ENCODE results near the gene PFKM.

The PFKM gene

DNA sequence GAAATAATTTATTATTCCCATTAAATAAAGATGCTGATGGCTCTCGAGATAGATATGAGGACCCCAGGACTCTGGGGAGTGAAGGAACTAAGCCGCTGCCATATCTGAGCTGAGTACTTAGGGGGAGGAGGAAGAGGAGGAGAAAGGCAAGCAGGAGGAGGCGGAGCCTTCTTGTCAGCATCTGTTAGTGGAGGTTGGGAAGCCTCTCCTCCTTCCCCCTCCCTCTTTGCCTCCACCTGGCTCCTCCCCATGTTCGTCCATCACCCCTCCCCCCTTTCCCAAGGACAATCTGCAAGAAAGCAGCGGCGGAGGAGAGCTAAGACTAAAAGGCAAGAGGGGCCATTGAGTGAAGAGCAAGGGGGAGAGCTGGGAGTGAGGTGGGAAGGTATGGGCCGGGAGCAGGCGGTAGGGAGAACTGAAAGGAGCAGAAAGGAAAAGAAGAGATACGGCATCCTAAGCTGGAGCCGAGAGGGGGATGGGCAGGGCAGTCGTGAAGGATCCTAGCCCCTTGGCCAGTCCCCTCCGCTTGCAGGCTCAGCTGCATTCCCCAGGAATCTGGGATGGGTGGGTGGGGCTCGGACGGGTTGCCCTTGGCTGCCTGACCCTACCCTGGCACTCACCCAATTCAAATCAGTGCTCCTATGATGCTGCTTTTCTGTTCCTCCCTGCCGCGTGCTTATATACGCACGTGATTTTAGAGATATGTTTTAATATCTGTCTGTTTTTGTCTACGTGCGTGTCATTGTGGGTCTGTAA is at the start of gene PFKM:
PFKM (plus strand) TSS at position 287 of the 756 bp plus-strand sequence. CDS start 3,411 bp downstream, outside the sequence.
- peak; percentile 100 for ATAC-seq
- peak within 1 kb of the TSS; percentile 98 for H3K4me3 Mint-ChIP-seq
- H3K27me3 Mint-ChIP-seq: no peaks in the 10 kb centered on the region
- peak within 1 kb of the TSS; percentile 89 to 90 for H3K27ac Mint-ChIP-seq
- DNase-seq: peak; percentile 50 to 65
- peaks cover 18% of the 10 kb centered on the region for H3K4me1 Mint-ChIP-seq
- H3K9me3 Mint-ChIP-seq: no peaks in the 10 kb centered on the region

DNA sequence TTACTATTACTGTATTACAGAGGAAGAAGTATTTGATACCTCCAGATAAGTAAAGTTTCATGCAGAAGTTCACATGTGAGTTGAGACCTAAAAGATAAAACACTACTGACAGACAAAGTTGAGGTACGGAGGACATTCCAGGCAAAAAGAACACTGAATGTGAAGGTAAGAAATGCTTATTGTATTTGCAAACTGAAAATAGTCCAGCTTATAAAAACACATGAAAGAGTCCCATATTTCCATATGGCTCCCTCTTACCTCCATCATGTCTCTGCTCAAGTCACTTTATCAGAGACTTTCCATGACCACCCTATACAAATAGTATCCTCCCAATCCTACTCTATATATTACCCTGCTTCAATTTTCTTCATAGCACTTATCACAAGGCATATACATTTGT is 49.1 kb upstream of the PFKM start:
- H3K27me3 Mint-ChIP-seq: no peaks in the 10 kb centered on the region
- ATAC-seq: no peak

DNA sequence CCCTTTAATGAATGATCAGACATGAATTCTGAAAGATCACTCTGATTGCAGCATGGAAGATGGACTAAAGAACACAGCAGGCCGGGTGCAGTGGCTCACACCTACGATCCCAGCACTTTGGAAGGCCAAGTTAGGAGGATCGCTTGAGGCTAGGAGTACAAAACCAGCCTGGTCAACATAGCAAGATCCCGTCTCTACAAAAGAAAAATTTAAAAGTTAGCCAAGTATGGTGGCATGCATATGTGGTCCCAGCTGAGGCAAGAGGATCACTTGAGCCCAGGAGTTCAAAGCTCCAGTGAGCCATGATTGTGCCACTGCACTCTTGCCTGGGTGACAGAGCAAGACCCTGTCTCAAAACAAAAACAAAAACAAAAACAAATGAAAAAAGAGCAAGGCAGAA is 48.4 kb upstream of the PFKM start:
- ATAC-seq (no peak), DNase-seq (no peak)
- no peaks in the 10 kb centered on the region for H3K4me1 Mint-ChIP-seq
- H3K27me3 Mint-ChIP-seq: no peaks in the 10 kb centered on the region
- no peak overlapping the region for H3K4me3 Mint-ChIP-seq
- no peaks in the 10 kb centered on the region for H3K9me3 Mint-ChIP-seq
- H3K27ac Mint-ChIP-seq: no peak overlapping the region

More for the DNA sequence above, 49.1 kb upstream of the PFKM start:
- H3K4me3 Mint-ChIP-seq: no peak overlapping the region
- H3K4me1 Mint-ChIP-seq: no peaks in the 10 kb centered on the region
- DNase-seq: no peak
- no peak overlapping the region for H3K27ac Mint-ChIP-seq
- H3K9me3 Mint-ChIP-seq: no peaks in the 10 kb centered on the region

DNA sequence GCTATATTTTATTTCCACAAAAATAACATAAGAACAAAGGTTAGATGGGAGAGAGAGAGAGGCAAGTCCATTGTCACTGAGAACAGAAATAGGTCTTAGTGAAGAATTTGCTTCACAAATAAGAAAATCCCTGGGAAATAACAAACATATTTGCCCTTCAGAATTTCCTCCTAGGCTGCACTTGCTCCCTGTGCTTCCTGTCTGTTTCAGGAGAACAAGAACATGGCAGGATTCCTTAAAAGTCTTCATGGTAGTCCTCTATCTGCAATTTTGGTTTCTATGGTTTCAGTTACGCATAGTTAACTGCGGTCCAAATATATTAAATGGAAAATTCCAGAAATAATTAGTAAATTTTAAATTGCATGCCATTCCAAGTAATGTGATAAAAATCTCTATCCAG is 47.4 kb upstream of the PFKM start:
- no peak overlapping the region for H3K27ac Mint-ChIP-seq
- DNase-seq (no peak), ATAC-seq (no peak)
- H3K27me3 Mint-ChIP-seq: no peaks in the 10 kb centered on the region
- H3K4me1 Mint-ChIP-seq: no peaks in the 10 kb centered on the region
- H3K9me3 Mint-ChIP-seq: no peaks in the 10 kb centered on the region
- H3K4me3 Mint-ChIP-seq: no peak overlapping the region

DNA sequence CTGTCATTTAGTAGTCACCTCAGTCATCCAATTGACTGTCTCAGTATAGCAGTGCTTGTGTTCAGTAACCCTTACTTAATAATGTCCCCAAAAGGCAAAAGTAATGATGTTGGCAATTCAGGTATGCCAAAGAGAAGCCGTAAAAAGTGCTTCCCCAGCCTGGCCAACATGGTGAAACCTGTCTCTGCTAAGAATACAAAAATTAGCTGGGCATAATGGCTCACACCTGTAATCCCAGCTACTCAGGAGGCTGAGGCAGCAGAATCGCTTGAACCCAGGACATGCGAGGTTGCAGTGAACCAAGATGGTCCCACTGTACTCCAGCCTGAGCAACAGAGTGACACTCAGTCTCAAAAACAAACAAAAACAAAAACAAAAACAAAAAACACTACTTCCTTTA is 46.9 kb upstream of the PFKM start:
- DNase-seq (no peak), ATAC-seq (no peak)
- H3K27ac Mint-ChIP-seq: no peak overlapping the region
- H3K27me3 Mint-ChIP-seq: no peaks in the 10 kb centered on the region
- no peak overlapping the region for H3K4me3 Mint-ChIP-seq
- no peaks in the 10 kb centered on the region for H3K4me1 Mint-ChIP-seq
- no peaks in the 10 kb centered on the region for H3K9me3 Mint-ChIP-seq

DNA sequence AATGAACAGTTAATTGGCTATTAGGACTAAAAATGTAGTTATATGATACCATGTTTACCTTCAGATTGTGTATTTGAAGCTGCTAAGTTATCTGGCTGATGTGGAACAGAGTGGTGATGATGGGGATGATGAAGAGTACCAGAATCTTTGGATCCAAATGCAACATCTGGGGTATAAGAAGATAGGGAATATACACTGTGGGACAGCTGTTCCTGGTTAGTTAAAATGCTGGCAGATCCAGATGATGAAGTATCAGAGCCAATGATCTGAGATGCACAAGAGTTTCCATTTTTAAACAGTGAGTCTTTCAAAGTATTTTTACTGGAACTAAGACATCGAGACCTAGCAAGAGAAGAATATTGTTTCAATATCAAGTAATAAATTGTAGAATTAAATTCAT is 44.9 kb upstream of the PFKM start:
- DNase-seq (no peak), ATAC-seq (no peak)
- no peaks in the 10 kb centered on the region for H3K4me1 Mint-ChIP-seq
- H3K27ac Mint-ChIP-seq: no peak overlapping the region
- no peaks in the 10 kb centered on the region for H3K9me3 Mint-ChIP-seq
- no peak overlapping the region for H3K4me3 Mint-ChIP-seq
- H3K27me3 Mint-ChIP-seq: no peaks in the 10 kb centered on the region

DNA sequence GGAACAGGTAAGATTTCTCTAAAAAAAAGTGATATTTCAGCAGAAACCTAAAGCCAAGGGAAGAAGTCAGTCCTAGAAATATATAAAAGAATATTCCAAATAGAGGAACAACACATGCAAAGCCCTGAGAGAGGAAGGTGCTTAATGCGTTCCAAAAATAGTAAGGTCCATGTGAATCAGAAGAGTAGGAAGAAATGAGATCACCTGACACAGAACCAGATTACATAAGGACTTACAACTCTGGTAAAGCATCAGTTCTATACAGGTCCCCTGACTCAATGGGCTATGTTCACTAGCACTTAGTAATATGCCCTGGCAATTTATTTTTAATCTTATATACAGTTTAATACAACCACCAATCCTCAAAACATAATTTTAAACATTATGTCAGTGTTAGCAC is 43.3 kb upstream of the PFKM start:
- no peak overlapping the region for H3K27ac Mint-ChIP-seq
- DNase-seq (no peak), ATAC-seq (no peak)
- no peaks in the 10 kb centered on the region for H3K4me1 Mint-ChIP-seq
- no peaks in the 10 kb centered on the region for H3K9me3 Mint-ChIP-seq
- no peak overlapping the region for H3K4me3 Mint-ChIP-seq
- no peaks in the 10 kb centered on the region for H3K27me3 Mint-ChIP-seq

DNA sequence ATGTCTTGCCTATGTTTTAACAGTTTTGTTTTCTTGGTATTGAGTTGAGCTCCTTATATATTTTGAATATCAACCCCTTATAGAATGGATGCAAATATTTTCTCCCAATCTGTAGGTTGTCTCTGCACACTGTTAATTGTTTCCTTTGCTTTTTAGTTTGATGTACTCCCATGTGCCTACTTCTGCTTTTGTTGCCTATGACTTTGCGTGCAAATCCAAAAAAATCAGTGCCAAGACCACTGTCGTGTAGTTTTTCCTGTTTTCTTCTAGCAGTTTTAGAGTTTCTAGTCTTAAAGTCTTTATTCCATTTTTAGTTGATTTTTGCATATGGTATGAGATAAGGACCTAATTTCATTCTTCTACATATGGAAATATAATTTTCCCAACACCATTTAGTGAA is 42.1 kb upstream of the PFKM start:
- H3K4me1 Mint-ChIP-seq: no peaks in the 10 kb centered on the region
- no peaks in the 10 kb centered on the region for H3K9me3 Mint-ChIP-seq
- H3K27me3 Mint-ChIP-seq: no peaks in the 10 kb centered on the region
- H3K27ac Mint-ChIP-seq: no peak overlapping the region
- no peak for DNase-seq
- no peak for ATAC-seq
- no peak overlapping the region for H3K4me3 Mint-ChIP-seq

DNA sequence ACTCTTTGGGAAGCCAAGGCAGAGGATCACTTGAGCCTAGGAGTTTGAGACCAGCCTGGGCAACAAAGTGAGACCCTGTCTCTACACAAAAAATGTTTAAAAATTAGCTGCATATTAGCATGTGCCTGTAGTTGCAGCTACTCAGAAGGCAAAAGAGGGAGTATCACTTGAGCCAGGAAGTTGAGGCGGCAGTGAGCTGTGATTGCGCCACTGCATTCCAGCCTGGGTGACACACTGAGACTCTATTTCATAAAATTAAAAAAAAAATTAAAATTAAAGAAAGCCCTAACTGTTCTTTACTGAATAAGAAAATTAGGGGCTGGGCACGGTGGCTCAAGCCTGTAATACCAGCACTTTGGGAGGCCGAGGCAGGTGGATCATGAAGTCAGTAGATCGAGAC is 40.3 kb upstream of the PFKM start:
- H3K4me1 Mint-ChIP-seq: no peaks in the 10 kb centered on the region
- H3K27ac Mint-ChIP-seq: peak overlapping the region in 1 of 2 donors; percentile 50
- ATAC-seq (no peak), DNase-seq (no peak)
- no peak overlapping the region for H3K4me3 Mint-ChIP-seq
- no peaks in the 10 kb centered on the region for H3K27me3 Mint-ChIP-seq
- no peaks in the 10 kb centered on the region for H3K9me3 Mint-ChIP-seq

DNA sequence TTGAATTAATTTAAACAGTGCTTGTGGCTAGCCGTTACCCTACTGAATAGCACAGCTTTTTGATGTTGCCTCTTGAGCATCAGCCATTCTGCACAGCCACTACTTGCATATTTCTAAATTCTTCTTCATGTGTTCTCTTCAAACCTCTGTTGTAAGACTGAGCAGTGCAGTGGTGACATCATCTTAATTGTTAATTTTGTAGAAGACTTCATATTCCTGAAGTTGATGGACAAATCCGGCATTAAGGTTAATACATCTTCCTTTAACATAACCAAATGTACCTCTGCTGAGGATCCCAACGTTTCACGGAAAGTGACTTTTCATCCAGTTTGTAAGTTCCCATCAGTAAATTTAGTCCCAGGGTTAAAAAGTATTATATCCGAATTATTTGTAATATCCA is 38.9 kb upstream of the PFKM start:
- no peak for ATAC-seq
- no peaks in the 10 kb centered on the region for H3K27me3 Mint-ChIP-seq
- no peaks in the 10 kb centered on the region for H3K9me3 Mint-ChIP-seq
- no peaks in the 10 kb centered on the region for H3K4me1 Mint-ChIP-seq
- no peak overlapping the region for H3K27ac Mint-ChIP-seq
- no peak overlapping the region for H3K4me3 Mint-ChIP-seq
- DNase-seq: no peak

DNA sequence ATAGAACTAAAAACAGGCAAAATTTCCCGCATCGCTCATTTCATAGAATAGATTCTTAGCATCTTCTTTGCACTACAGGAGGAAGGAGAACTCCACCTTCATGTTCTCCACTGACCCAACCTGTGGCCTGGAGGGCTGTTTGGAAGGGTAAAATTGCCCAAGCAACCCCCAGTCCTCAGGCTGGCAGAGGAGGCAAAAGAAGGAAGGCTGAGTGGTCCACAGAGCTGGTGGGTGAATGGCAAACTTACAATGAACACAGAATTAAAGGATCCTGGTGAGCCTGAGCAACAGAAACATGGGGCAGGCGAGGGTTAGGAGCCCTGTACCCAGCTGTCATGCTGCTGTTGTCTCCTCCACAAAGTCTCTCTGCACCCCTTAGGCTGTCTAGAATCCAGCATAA is 38.3 kb upstream of the PFKM start:
- Mint-ChIP-seq H3K4me1 (no peaks in the 10 kb centered on the region), H3K9me3 (no peaks in the 10 kb centered on the region), H3K27me3 (no peaks in the 10 kb centered on the region), H3K27ac (peak overlapping the region in 1 of 2 donors; percentile 94), H3K4me3 (no peak overlapping the region)
- DNase-seq: no peak
- ATAC-seq: no peak

DNA sequence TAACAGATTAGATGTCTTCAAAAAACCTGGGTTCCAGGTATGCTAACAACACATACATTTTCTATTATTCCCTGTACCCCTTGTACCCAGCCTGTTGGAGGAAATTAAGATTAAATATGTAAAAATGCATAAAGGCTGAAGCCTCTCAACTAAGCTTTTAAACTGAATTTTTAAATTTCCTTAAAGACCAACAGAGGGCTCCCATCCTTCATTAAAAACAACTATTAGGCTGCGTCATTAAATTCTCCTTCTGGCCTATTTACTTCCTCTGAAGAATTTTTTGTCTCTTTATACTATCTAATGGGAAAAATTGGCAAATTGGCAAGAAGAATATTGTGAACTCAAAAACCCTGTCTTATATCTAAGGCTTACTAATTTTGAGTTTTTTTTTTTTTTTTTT is 35.1 kb upstream of the PFKM start:
- DNase-seq: no peak
- H3K27me3 Mint-ChIP-seq: no peaks in the 10 kb centered on the region

DNA sequence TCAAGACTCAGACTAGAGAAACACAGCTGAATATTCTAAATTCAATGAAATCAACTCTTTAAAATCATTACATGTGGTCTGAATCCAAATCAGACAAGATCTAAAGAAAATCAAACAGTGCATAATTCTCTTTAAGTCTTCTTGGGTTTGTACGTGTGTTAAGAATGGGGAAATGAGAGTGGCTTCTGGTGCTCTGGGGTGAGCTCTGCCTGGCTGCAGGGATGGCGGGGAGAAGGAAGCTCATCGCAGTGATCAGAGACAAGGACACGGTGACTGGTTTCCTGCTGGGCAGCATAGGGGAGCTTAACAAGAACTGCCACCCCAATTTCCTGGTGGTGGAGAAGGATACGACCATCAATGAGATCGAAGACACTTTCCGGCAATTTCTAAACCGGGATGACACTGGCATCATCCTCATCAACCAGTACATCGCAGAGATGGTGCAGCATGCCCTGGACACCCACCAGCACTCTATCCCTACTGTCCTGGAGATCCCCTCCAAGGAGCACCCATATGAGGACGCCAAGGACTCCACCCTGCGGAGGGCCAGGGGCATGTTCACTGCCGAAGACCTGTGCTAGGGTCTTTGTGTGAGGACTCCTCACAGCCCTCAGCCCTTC is 34.2 kb upstream of the PFKM start:
- H3K4me3 Mint-ChIP-seq: no peak overlapping the region
- ATAC-seq (no peak), DNase-seq (no peak)
- H3K4me1 Mint-ChIP-seq: no peaks in the 10 kb centered on the region
- no peaks in the 10 kb centered on the region for H3K9me3 Mint-ChIP-seq
- H3K27me3 Mint-ChIP-seq: no peaks in the 10 kb centered on the region
- no peak overlapping the region for H3K27ac Mint-ChIP-seq

More for the DNA sequence above, 35.1 kb upstream of the PFKM start:
- H3K27ac Mint-ChIP-seq: no peak overlapping the region
- H3K9me3 Mint-ChIP-seq: no peaks in the 10 kb centered on the region
- H3K4me3 Mint-ChIP-seq: no peak overlapping the region
- ATAC-seq: no peak
- no peaks in the 10 kb centered on the region for H3K4me1 Mint-ChIP-seq

DNA sequence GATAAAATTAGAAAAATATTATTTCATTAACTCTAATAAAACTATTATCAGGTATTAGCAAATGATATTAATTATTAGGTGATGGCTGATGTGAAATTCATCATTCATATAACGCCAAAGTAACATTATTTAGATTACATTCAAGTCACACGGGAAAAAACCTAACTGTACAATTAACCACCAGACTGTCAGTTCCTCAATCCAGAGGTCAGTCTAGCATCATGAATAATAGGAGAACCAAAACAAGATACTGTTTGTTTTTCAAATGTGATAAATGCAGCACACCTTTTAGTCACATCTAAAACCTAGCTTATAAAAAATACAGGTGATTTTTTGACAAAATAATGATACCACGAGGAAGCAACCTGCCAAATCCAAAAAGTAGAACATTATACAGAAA is 32.8 kb upstream of the PFKM start:
- no peaks in the 10 kb centered on the region for H3K9me3 Mint-ChIP-seq
- H3K27me3 Mint-ChIP-seq: no peaks in the 10 kb centered on the region
- DNase-seq: no peak
- no peaks in the 10 kb centered on the region for H3K4me1 Mint-ChIP-seq
- ATAC-seq: no peak
- no peak overlapping the region for H3K4me3 Mint-ChIP-seq
- no peak overlapping the region for H3K27ac Mint-ChIP-seq

DNA sequence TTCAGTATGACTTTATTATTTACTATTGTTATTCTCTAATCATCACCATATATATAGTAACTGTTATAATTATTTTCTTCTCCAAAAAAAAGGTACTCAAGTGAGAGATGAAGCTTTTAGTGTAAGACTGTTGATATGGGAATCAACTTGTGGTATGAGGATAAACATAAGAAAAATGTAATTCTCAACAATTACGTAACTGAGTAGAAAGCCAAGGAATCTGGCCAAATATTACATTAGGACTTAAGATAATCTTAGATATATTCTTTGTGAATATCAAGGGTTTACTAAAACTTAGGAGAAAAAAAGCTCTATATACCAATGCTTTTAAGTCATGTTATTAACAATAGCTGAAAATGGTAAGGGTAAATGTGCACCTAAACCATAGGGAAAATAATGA is 26.6 kb upstream of the PFKM start:
- no peak overlapping the region for H3K27ac Mint-ChIP-seq
- no peak for ATAC-seq

DNA sequence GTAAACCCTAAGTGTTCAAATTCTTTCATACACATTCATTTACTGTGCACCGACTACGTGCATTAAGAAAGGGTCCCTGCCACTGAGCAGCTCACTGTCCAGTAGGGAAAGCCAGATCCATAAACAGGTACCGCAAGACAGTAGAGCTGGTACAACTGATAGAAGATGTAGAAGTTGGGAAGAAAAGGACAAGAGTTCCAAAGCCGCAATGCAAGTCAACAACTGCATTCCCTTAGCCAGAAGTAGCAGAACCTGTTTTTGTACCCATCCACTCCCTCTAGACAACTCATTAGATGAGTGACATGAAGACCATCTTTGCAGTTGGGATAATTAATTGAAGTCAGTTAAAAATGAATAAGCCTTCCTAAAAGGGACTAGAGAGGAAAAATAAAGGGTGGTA is 14.6 kb upstream of the PFKM start:
- peaks cover 57% of the 10 kb centered on the region for H3K4me1 Mint-ChIP-seq
- H3K9me3 Mint-ChIP-seq: no peaks in the 10 kb centered on the region
- no peak for ATAC-seq
- peak overlapping the region; percentile 81 to 98 for H3K4me3 Mint-ChIP-seq
- H3K27me3 Mint-ChIP-seq: no peaks in the 10 kb centered on the region
- H3K27ac Mint-ChIP-seq: peak overlapping the region in 1 of 2 donors; percentile 98
- no peak for DNase-seq

More for the DNA sequence above, 26.6 kb upstream of the PFKM start:
- H3K4me1 Mint-ChIP-seq: no peaks in the 10 kb centered on the region
- H3K27me3 Mint-ChIP-seq: no peaks in the 10 kb centered on the region
- H3K4me3 Mint-ChIP-seq: no peak overlapping the region
- DNase-seq: no peak
- no peaks in the 10 kb centered on the region for H3K9me3 Mint-ChIP-seq

Data from stimulated activated naive CD8-positive, alpha-beta T cell treated with anti-CD3 and anti-CD28 coated beads, Interleukin-15, amount 100 ng/mL, for 72 hours (primary cell).